Uterus (tissue), 4 donors: ENCODE data around the gene KIFAP3. TPM values are rescaled to one million over a fixed set of nuclear protein-coding genes. Genes with fewer than 3 reads are reported as not detected.
"Not testable (repeated sequence)": the region's sequence is repeated elsewhere in the genome, so short reads cannot be mapped to it uniquely, and the experiment has no call there.

ENCODE experiments used
- DNase-seq, 2 donors: peaks; one replicate each; pipeline ENCODE4 v3.0.0-alpha.2; 2019 to 2020
- H3K27ac ChIP-seq, 2 donors: fragments of 200-600 bp; sonication (generic); 1 replicate in 1 of 2; 2 replicates in 1 of 2; pipeline ENCODE4 v1.5.1; 2016 to 2018
- H3K27me3 ChIP-seq, 2 donors: fragments of 200-600 bp; sonication (generic); one replicate each; pipeline ENCODE4 v1.5.1; 2018 to 2019; ENCODE audit warnings: control low read depth in 1 of 2
- H3K36me3 ChIP-seq, 2 donors: fragments of 200-600 bp; sonication (generic); one replicate each; pipeline ENCODE4 v1.5.1; 2019; ENCODE audit warnings: control low read depth in 1 of 2
- H3K4me1 ChIP-seq, 2 donors: fragments of 200-600 bp; sonication (generic); one replicate each; pipeline ENCODE4 v1.5.1; 2018 to 2019; ENCODE audit warnings: control low read depth in 1 of 2
- H3K4me3 ChIP-seq, 2 donors: fragments of 200-600 bp; sonication (generic); 1 replicate in 1 of 2; 2 replicates in 1 of 2; pipeline ENCODE4 v1.5.1; 2018 to 2019; ENCODE audit warnings: mild to moderate bottlenecking in 1 of 2
- H3K9me3 ChIP-seq, 2 donors: fragments of 200-600 bp; sonication (generic); one replicate each; pipeline ENCODE4 v1.5.1; 2019; ENCODE audit warnings: control low read depth in 1 of 2
- POLR2A ChIP-seq, 2 donors: fragments of 450-650 bp; IDR thresholded peaks; one replicate each; pipeline ENCODE4 v1.6.1; 2016; ENCODE audit warnings: antibody characterized with exemption in 2 of 2, mild to moderate bottlenecking in 1 of 2, moderate library complexity in 1 of 2
- intact Hi-C: fragments of 100-400 bp; cut with DNase I; formaldehyde crosslinking; loops from one replicate; pipeline ENCODE4 v1.15.1; 2023; ENCODE audit warnings: low total_unique reads
- total RNA-seq, 4 donors: library from RNA; depleted of rRNA in 3 of 4; stranded (reverse); fragments of >200 nt in 3 of 4; gene quantifications; one replicate each; pipeline versions ENCODE4 v1.1.0 to v1.2.4, GENCODE V29; 2014 to 2023
- TF ChIP-seq, protein P1 (sequence below), 4 experiments: fragments of 200-600 bp in 2 of 4; fragments of 450-650 bp in 2 of 4; sonication (generic) in 2 of 4; IDR thresholded peaks; one replicate each; pipeline ENCODE4 v1.5.1; 2016 to 2019; ENCODE audit warnings: antibody characterized with exemption in 4 of 4, mild to moderate bottlenecking in 2 of 4, moderate library complexity in 1 of 4
- donor health status: DM: yes; HTN: yes; CAD: no.

KIFAP3 gene
- total RNA-seq, 4 donors from 2014 or later, result 6.1 to 79.0 (median 58.7) TPM

DNA sequence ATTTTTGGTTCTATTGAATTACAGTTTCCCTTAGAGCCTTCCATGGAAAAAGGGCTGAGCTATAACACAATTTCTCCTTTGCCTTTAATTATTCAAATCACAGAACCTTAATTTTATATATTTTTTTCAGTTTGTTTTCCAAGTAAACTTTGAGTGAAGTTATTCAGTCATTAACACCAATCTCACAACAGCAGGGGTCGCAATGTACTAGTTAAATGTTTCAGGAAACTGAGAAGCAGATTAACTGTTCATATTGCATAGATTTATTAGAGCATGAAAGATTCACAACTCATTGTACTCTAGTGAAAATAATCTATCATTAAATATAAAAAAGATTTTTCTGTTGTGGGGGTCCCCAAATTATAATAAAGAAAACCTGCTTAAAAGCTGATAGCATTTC, 64.1 kb downstream of the KIFAP3 start:
- peak; percentile 26 to 41 for DNase-seq
- Histone ChIP-seq H3K4me1 (no peaks in the 10 kb centered on the region), H3K36me3 (no peaks in the 10 kb centered on the region), H3K4me3 (no peak overlapping the region), H3K27me3 (no peaks in the 10 kb centered on the region), H3K27ac (no peak overlapping the region), H3K9me3 (no peaks in the 10 kb centered on the region)
- intact Hi-C loops, result no loop called here
- TF ChIP-seq POLR2A (IDR thresholded peaks at IDR 0.05), result no peak
- TF ChIP-seq, protein P1, sequence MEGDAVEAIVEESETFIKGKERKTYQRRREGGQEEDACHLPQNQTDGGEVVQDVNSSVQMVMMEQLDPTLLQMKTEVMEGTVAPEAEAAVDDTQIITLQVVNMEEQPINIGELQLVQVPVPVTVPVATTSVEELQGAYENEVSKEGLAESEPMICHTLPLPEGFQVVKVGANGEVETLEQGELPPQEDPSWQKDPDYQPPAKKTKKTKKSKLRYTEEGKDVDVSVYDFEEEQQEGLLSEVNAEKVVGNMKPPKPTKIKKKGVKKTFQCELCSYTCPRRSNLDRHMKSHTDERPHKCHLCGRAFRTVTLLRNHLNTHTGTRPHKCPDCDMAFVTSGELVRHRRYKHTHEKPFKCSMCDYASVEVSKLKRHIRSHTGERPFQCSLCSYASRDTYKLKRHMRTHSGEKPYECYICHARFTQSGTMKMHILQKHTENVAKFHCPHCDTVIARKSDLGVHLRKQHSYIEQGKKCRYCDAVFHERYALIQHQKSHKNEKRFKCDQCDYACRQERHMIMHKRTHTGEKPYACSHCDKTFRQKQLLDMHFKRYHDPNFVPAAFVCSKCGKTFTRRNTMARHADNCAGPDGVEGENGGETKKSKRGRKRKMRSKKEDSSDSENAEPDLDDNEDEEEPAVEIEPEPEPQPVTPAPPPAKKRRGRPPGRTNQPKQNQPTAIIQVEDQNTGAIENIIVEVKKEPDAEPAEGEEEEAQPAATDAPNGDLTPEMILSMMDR (IDR thresholded peaks at IDR 0.05), result peak; percentile 34 to 58 (median 38)

DNA sequence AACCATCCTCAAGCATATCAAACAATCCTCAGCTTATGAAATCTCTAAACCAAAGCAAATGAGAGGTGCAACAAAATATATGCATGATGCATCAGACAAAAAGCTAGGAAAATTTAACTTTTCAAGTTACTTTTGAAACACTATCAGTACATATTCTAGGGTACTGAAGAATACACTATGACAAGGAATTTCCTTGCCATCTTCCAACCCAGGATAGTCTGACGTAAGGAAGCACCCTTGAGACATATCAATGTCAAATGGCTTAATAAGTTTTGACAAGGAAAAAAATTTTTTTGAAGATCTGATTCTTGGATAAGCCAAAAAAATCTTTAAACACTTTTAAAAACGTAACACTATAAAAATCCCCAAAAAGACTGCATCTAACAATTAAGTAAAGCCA, 64.9 kb downstream of the KIFAP3 start:
- H3K27me3 ChIP-seq, result no peaks in the 10 kb centered on the region
- intact Hi-C loops, result no loop called here
- H3K27ac ChIP-seq, result no peak overlapping the region

DNA sequence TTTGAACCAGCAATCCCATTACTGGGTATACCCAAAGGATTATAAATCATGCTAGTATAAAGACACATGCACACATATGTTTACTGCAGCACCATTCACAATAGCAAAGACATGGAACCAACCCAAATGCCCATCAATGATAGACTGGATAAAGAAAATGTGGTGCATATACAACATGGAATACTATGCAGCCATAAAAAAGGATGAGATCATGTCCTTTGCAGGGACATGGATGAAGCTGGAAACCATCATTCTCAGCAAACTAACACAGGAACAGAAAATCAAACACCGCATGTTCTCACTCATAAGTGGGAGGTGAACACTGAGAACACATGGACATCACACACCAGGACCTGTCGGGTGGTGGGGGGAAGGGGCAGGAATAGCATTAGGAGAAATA, 65.8 kb downstream of the KIFAP3 start:
- H3K36me3 ChIP-seq, result not testable (repeated sequence)

More for the DNA sequence above, 64.9 kb downstream of the KIFAP3 start:
- Histone ChIP-seq H3K4me1 (no peaks in the 10 kb centered on the region), H3K4me3 (no peak overlapping the region), H3K9me3 (no peaks in the 10 kb centered on the region), H3K36me3 (no peaks in the 10 kb centered on the region)
- no peak for DNase-seq
- TF ChIP-seq, protein P1 (IDR thresholded peaks at IDR 0.05), result no peak
- no peak for TF ChIP-seq POLR2A (IDR thresholded peaks at IDR 0.05)

DNA sequence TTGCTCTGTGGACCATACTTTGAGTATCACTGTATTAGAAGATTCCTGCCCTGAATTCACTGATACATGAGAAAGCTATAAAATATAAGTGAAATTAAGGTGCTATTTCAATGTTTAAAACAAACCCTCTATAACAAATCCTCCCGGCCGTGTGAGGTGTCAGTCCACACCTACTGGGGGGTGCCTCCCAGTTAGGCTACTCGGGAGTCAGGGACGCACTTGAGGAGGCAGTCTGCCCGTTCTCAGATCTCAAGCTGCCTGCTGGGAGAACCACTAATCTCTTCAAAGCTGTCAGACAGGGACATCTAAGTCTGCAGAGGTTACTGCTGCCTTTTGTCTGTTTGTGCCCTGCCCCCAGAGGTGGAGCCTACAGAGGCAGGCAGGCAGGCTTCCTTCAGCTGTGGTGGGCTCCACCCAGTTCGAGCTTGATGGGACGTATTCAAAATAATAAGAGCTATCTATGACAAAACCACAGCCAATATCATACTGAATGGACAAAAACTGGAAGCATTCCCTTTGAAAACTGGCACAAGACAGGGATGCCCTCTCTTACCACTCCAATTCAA, 71.1 kb downstream of the KIFAP3 start:
- H3K4me3 ChIP-seq, intact Hi-C loops, DNase-seq, H3K27ac ChIP-seq, H3K4me1 ChIP-seq, H3K27me3 ChIP-seq, H3K9me3 ChIP-seq, H3K36me3 ChIP-seq: not testable (repeated sequence)

More for the DNA sequence above, 65.8 kb downstream of the KIFAP3 start:
- DNase-seq, H3K4me3 ChIP-seq, H3K4me1 ChIP-seq, H3K9me3 ChIP-seq, H3K27ac ChIP-seq, intact Hi-C loops, H3K27me3 ChIP-seq: not testable (repeated sequence)

DNA sequence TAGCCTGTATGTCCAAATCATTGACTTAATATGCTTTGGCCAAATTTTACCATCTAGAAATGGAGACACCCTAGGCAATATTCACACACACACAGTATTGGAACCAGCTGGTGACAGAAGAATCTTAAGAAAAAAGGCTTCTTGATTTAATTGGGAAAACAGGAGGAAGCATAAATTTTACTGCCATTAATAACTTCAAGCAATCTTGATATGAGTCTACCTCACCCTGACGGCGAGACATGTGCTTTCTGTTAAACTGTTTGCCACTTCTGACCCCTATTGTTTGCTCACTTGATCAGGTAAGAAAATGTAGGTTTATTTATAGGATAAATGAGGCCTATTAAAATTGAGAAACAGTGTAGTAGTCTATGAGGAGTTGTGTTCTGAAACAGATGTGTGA, 73.2 kb downstream of the KIFAP3 start:
- no peak overlapping the region for H3K4me3 ChIP-seq
- no peak for DNase-seq
- no peaks in the 10 kb centered on the region for H3K9me3 ChIP-seq
- intact Hi-C loops, result no loop called here
- no peak overlapping the region for H3K27ac ChIP-seq
- no peaks in the 10 kb centered on the region for H3K27me3 ChIP-seq
- TF ChIP-seq, protein P1 (IDR thresholded peaks at IDR 0.05), result no peak
- TF ChIP-seq POLR2A (IDR thresholded peaks at IDR 0.05), result no peak
- H3K4me1 ChIP-seq, result peaks cover 0 to 6% of the 10 kb centered on the region in 2 donors
- H3K36me3 ChIP-seq, result no peaks in the 10 kb centered on the region

DNA sequence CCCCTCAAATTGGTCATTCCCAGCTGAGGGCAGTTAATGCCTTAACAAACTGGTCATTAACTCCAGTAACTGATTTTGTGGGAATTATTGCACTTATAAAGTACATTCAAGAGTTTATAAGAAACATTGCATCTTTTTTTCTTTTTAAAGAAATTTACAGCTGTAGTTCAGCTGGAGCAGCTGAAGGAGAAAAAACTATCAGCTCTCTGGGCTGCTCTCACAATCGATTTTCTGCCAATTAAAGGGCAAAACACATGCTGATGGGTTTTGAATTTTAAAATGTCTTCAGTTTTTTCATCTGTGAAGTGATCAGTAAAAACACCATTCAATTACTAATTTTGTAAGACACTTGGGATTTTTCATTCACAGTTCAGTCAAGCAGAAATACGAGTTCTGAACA, 74.7 kb downstream of the KIFAP3 start:
- Histone ChIP-seq H3K36me3 (no peaks in the 10 kb centered on the region), H3K4me3 (no peak overlapping the region), H3K4me1 (peaks cover 0 to 6% of the 10 kb centered on the region in 2 donors), H3K27ac (peak overlapping the region; percentile 43), H3K27me3 (no peaks in the 10 kb centered on the region), H3K9me3 (no peaks in the 10 kb centered on the region)
- no peak for DNase-seq
- TF ChIP-seq, protein P1 (IDR thresholded peaks at IDR 0.05), result no peak
- TF ChIP-seq POLR2A (IDR thresholded peaks at IDR 0.05), result no peak
- intact Hi-C loops, result no loop called here
